T-cell (primary cell): ENCODE results near the gene AQP9. TPM values are rescaled to one million over a fixed set of nuclear protein-coding genes. Genes with fewer than 3 reads are reported as not detected.

Experiments
- ATAC-seq, 4 experiments: fragments of 200-7000 bp in 3 of 4; fragments of 150-1000 bp in 1 of 4; cut with Tn5 transposase; replicated peaks in 1 of 4; 1 replicate in 3 of 4; 2 replicates in 1 of 4; pipeline ENCODE4 v1.10.0; 2021; ENCODE audit warnings: moderate library complexity in 3 of 4, mild to moderate bottlenecking in 2 of 4, moderate number of reproducible peaks in 1 of 4
- CTCF ChIA-PET, 2 donors: fragments of 300-600 bp; sonication (Branson Sonifier 250); formaldehyde crosslinking; loops; one replicate each; lab custom pipeline; 2022; ENCODE audit warnings: antibody characterized with exemption in 2 of 2; lab: Charles Lee
- POLR2A ChIA-PET, 2 donors: fragments of 300-600 bp; sonication (Branson Sonifier 250); formaldehyde crosslinking; loops; one replicate each; lab custom pipeline; 2022; ENCODE audit warnings: antibody characterized with exemption in 2 of 2; lab: Charles Lee
- DNase-seq, 35 experiments: peaks; one replicate each; pipeline versions ENCODE4 v3.0.0 to v3.0.0-alpha.2; 2013 to 2023
- H3K27ac ChIP-seq: one replicate; pipeline ENCODE4 v1.5.1; 2013; ENCODE audit warnings: low read length
- H3K27me3 ChIP-seq, 2 experiments: replicated peaks in 1 of 2; 1 replicate in 1 of 2; 2 replicates in 1 of 2; pipeline versions ENCODE4 v1.6.1 to v1.7.0; 2013; ENCODE audit warnings: low read length in 1 of 2, mixed read lengths in 1 of 2; ENCODE audit not compliant: control insufficient read depth in 2 of 2, insufficient read depth in 2 of 2; ENCODE audit errors: extremely low read depth in 1 of 2
- H3K36me3 ChIP-seq, 2 donors: 1 replicate in 1 of 2; 2 replicates in 1 of 2; pipeline versions ENCODE4 v1.6.1 to v1.7.0; 2013; ENCODE audit warnings: low read length in 1 of 2; ENCODE audit not compliant: control insufficient read depth in 2 of 2, insufficient read depth in 1 of 2; ENCODE audit errors: extremely low read depth in 1 of 2
- H3K4me1 ChIP-seq, 2 experiments: 1 replicate in 1 of 2; 2 replicates in 1 of 2; pipeline versions ENCODE4 v1.6.1 to v1.7.0; 2013; ENCODE audit warnings: low read length in 2 of 2, mixed read lengths in 1 of 2; ENCODE audit not compliant: insufficient read depth in 2 of 2, control insufficient read depth in 1 of 2; ENCODE audit errors: extremely low read depth in 1 of 2
- H3K4me3 ChIP-seq, 2 donors: 1 replicate in 1 of 2; 2 replicates in 1 of 2; pipeline versions ENCODE4 v1.5.1 to v1.7.0; 2013; ENCODE audit warnings: mild to moderate bottlenecking in 2 of 2, low read length in 1 of 2, moderate library complexity in 1 of 2; ENCODE audit not compliant: control insufficient read depth in 1 of 2; ENCODE audit errors: extremely low read depth in 1 of 2
- H3K9me3 ChIP-seq: 2 replicates; pipeline ENCODE4 v1.7.0; 2013
- H3K27ac Mint-ChIP-seq, 2 donors: one replicate each; pipeline ENCODE4 v1.8.0; 2020 to 2021; ENCODE audit warnings: mild to moderate bottlenecking in 2 of 2, mixed read lengths in 2 of 2
- H3K27me3 Mint-ChIP-seq, 2 donors: one replicate each; pipeline ENCODE4 v1.8.0; 2021 to 2022; ENCODE audit warnings: mixed read lengths in 2 of 2
- H3K36me3 Mint-ChIP-seq: one replicate; pipeline ENCODE4 v1.8.0; 2021; ENCODE audit warnings: mixed read lengths
- H3K4me1 Mint-ChIP-seq, 3 donors: one replicate each; pipeline ENCODE4 v1.8.0; 2020 to 2022; ENCODE audit warnings: mixed read lengths in 3 of 3, mild to moderate bottlenecking in 1 of 3
- H3K4me3 Mint-ChIP-seq, 3 donors: one replicate each; pipeline ENCODE4 v1.8.0; 2020 to 2022; ENCODE audit warnings: mild to moderate bottlenecking in 3 of 3, mixed read lengths in 3 of 3, moderate library complexity in 3 of 3
- H3K9me3 Mint-ChIP-seq, 3 donors: one replicate each; pipeline ENCODE4 v1.8.0; 2020 to 2022; ENCODE audit warnings: mixed read lengths in 3 of 3
- WGBS: methylation state at CpG from one replicate; pipeline ENCODE4 v1.1.5; 2013; ENCODE audit warnings: missing lambda C conversion rate; ENCODE audit not compliant: insufficient coverage; 5-methylcytosine and 5-hydroxymethylcytosine counted together
- total RNA-seq, 35 experiments: library from RNA in 6 of 35; stranded (reverse) in 6 of 35; fragments of 120-200 nt in 1 of 35; gene quantifications; one replicate each; pipeline versions ENCODE4 v1.2.1 to v1.2.4 and lab custom pipeline; 2013 to 2026

Gene AQP9
- total RNA-seq, 5 donors from 2014 or later (not counting 1 experiment from before 2014, with no cell fraction given) = 0.09 to 0.23 TPM; not detected in 3

- H3K4me3 Mint-ChIP-seq = no peak overlapping the region
- no peaks in the 10 kb centered on the region for H3K9me3 Mint-ChIP-seq
- H3K36me3 ChIP-seq = no peaks in the 10 kb centered on the region
- H3K4me3 ChIP-seq = no peak overlapping the region
- ChIA-PET POLR2A (no interaction called here), CTCF (interaction anchor here in 1 of 2 donors (0.6 kb wide), 1 partner anchor 1258 kb away, joined by 3 read pairs; no protein-coding TSS in a partner anchor)
- H3K9me3 ChIP-seq = no peaks in the 10 kb centered on the region
- ATAC-seq (no peak), DNase-seq (no peak)
- no peaks in the 10 kb centered on the region for H3K36me3 Mint-ChIP-seq
- no peaks in the 10 kb centered on the region for H3K4me1 ChIP-seq
- no peaks in the 10 kb centered on the region for H3K4me1 Mint-ChIP-seq
- H3K27me3 Mint-ChIP-seq = peaks cover 31 to 49% of the 10 kb centered on the region in 2 donors
- H3K27ac Mint-ChIP-seq = no peak overlapping the region
- H3K27ac ChIP-seq = no peak overlapping the region
- H3K27me3 ChIP-seq = peaks cover 4 to 7% of the 10 kb centered on the region in 2 experiments
Measured at GRCh38 chr15:58165661-58166060, 27.5 kb downstream of the AQP9 start.

GRCh38 chr15:58167095-58167691 lies 29.0 kb downstream of the AQP9 start:
- no peaks in the 10 kb centered on the region for H3K9me3 Mint-ChIP-seq
- Histone ChIP-seq H3K36me3 (no peaks in the 10 kb centered on the region), H3K4me3 (no peak overlapping the region), H3K27me3 (peaks cover 4 to 9% of the 10 kb centered on the region in 2 experiments), H3K9me3 (no peaks in the 10 kb centered on the region), H3K4me1 (no peaks in the 10 kb centered on the region), H3K27ac (no peak overlapping the region)
- DNase-seq (no peak), ATAC-seq (no peak)
- WGBS = no CpG with 5 or more reads among the region's 3 CpGs
- ChIA-PET CTCF (no interaction called here), POLR2A (no interaction called here)
- H3K36me3 Mint-ChIP-seq = no peaks in the 10 kb centered on the region
- H3K27ac Mint-ChIP-seq = no peak overlapping the region
- no peak overlapping the region for H3K4me3 Mint-ChIP-seq
- peaks cover 22 to 48% of the 10 kb centered on the region in 2 donors for H3K27me3 Mint-ChIP-seq
- no peaks in the 10 kb centered on the region for H3K4me1 Mint-ChIP-seq

DNA sequence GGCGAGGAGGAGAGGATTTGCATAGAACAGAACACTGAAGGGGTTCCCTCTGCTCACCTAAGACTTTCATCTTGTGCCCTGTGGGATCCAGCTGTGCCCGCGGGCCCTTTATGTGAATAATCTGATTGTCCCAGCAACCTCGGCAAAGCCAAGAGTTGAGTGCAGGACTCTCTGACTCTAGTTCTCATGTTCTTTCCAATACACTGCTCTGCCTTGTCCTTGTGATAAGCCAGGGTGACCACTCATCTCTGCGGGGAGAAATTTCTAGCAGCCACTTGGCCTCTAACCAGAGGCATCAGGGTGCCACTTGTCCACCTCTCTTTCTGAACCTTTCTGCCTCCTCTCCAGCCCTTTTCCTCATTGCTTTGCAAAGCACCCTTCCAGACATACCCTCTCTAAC lies 31.8 kb downstream of the AQP9 start:
- Histone ChIP-seq H3K27ac (no peak overlapping the region), H3K9me3 (no peaks in the 10 kb centered on the region), H3K4me3 (no peak overlapping the region), H3K36me3 (no peaks in the 10 kb centered on the region), H3K4me1 (no peaks in the 10 kb centered on the region), H3K27me3 (peaks cover 4 to 7% of the 10 kb centered on the region in 2 experiments)
- POLR2A ChIA-PET = no interaction called here
- ATAC-seq = no peak
- WGBS = 95% methylated on average over 3 of the region's 5 CpGs
- Mint-ChIP-seq H3K9me3 (no peaks in the 10 kb centered on the region), H3K36me3 (no peaks in the 10 kb centered on the region), H3K27ac (no peak overlapping the region), H3K4me1 (no peaks in the 10 kb centered on the region), H3K4me3 (no peak overlapping the region), H3K27me3 (peaks cover 20 to 49% of the 10 kb centered on the region in 2 donors)
- no peak for DNase-seq
- CTCF ChIA-PET = no interaction called here

DNA sequence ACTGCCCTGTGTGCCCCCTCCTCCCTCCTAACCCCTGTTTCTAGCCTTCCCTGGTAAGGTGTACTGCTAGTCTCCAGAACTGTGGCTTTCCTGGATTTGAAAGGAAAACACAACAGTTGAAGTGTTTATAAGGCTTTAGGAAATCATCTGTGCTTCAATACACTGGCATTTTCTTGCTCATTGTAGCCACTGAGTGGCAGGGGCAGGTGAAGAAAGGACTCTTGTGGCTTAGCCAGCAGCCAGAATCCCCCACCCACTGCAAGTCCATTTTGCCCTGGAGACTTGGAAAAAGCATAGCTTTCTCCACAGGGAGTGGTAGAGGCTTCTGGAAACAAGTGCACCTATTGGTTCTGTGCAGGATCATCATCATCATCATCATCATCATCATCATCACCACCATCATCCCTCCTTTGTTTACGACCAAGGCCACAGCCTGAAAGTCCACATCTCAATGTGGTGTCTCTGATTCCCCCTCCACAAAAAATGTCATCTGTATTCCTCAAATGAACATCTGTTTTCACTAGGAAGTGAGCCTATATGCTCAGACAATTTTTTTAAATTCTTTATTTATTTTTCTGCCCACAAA lies 33.4 kb downstream of the AQP9 start:
- ATAC-seq (no peak), DNase-seq (no peak)
- Mint-ChIP-seq H3K9me3 (no peaks in the 10 kb centered on the region), H3K36me3 (no peaks in the 10 kb centered on the region), H3K4me3 (no peak overlapping the region), H3K27ac (no peak overlapping the region), H3K4me1 (no peaks in the 10 kb centered on the region), H3K27me3 (peaks cover 28 to 47% of the 10 kb centered on the region in 2 donors)
- WGBS = 100% methylated on average over 1 of the region's 1 CpG
- POLR2A ChIA-PET = no interaction called here
- Histone ChIP-seq H3K27me3 (peaks cover 0 to 7% of the 10 kb centered on the region in 2 experiments), H3K4me1 (no peaks in the 10 kb centered on the region), H3K36me3 (no peaks in the 10 kb centered on the region), H3K9me3 (no peaks in the 10 kb centered on the region), H3K4me3 (no peak overlapping the region), H3K27ac (no peak overlapping the region)
- CTCF ChIA-PET = no interaction called here

GRCh38 chr15:58174709-58175108 lies 36.5 kb downstream of the AQP9 start:
- ATAC-seq (no peak), DNase-seq (no peak)
- ChIA-PET POLR2A (no interaction called here), CTCF (no interaction called here)
- H3K4me3 Mint-ChIP-seq = no peak overlapping the region
- WGBS = 88% methylated on average over 1 of the region's 5 CpGs
- H3K9me3 ChIP-seq = no peaks in the 10 kb centered on the region
- no peak overlapping the region for H3K27ac Mint-ChIP-seq
- H3K9me3 Mint-ChIP-seq = no peaks in the 10 kb centered on the region
- peaks cover 30 to 55% of the 10 kb centered on the region in 2 donors for H3K27me3 Mint-ChIP-seq
- no peaks in the 10 kb centered on the region for H3K36me3 ChIP-seq
- no peak overlapping the region for H3K4me3 ChIP-seq
- H3K27ac ChIP-seq = no peak overlapping the region
- peaks cover 0 to 5% of the 10 kb centered on the region in 2 experiments for H3K27me3 ChIP-seq
- H3K4me1 Mint-ChIP-seq = no peaks in the 10 kb centered on the region
- H3K4me1 ChIP-seq = no peaks in the 10 kb centered on the region
- H3K36me3 Mint-ChIP-seq = no peaks in the 10 kb centered on the region

DNA sequence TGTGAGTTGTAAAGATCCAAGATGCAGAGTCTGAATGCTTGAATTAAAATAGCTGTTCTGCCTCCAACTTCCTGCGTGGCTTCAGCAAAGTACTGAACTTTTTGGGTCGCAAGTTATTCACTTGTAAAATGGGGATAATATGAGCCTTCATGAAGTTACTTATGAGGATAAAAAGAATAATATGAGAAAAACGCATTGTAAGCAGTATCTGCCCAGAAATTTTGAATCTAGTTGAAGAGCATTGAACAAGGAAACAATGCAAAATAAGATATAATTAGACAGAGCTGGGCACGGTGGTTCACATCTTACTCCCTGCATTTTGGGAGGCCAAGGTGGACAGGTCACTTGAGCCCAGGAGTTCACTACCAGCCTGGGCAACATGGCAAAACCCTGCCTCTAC lies 37.8 kb downstream of the AQP9 start:
- H3K4me3 ChIP-seq = no peak overlapping the region
- H3K27me3 Mint-ChIP-seq = peaks cover 33 to 57% of the 10 kb centered on the region in 2 donors
- H3K36me3 ChIP-seq = no peaks in the 10 kb centered on the region
- no peaks in the 10 kb centered on the region for H3K4me1 Mint-ChIP-seq
- DNase-seq (no peak), ATAC-seq (no peak)
- no peaks in the 10 kb centered on the region for H3K9me3 ChIP-seq
- no peak overlapping the region for H3K4me3 Mint-ChIP-seq
- no peaks in the 10 kb centered on the region for H3K9me3 Mint-ChIP-seq
- H3K27me3 ChIP-seq = peaks cover 0 to 5% of the 10 kb centered on the region in 2 experiments
- WGBS = 76% methylated on average over 3 of the region's 4 CpGs
- no peaks in the 10 kb centered on the region for H3K4me1 ChIP-seq
- CTCF ChIA-PET = interaction anchor here in 1 of 2 donors (0.7 kb wide), 1 partner anchor 258 kb away, joined by 3 read pairs; no protein-coding TSS in a partner anchor
- H3K27ac ChIP-seq = no peak overlapping the region
- POLR2A ChIA-PET = no interaction called here
- no peak overlapping the region for H3K27ac Mint-ChIP-seq
- H3K36me3 Mint-ChIP-seq = no peaks in the 10 kb centered on the region
